ENCODE data around the gene TMEM94.

GRCh38 chr17:75433218-75433783, 23.1 kb upstream of the TMEM94 start:
- TF ChIP-seq MYC (CRISPR knock-in tag; IDR thresholded peaks at IDR 0.05; ENCODE audit: borderline replicate concordance) (no peak), TCF12 (IDR thresholded peaks at IDR 0.05) (no peak), TCF12 (CRISPR knock-in tag; IDR thresholded peaks at IDR 0.05) (no peak), ZBTB33 (CRISPR knock-in tag; IDR thresholded peaks at IDR 0.05) (no peak), ZNF232 (CRISPR knock-in tag; IDR thresholded peaks at IDR 0.05; ENCODE audit: borderline replicate concordance) (no peak)

Data from HepG2 (cell line).